Daoy (cell line): ENCODE measurements around the gene CARD11. TPM values are rescaled to one million over a fixed set of nuclear protein-coding genes. Genes with fewer than 3 reads are reported as not detected.

Source experiments
- DNase-seq: peaks from one replicate; pipeline ENCODE4 v3.0.0-alpha.2; 2015; ENCODE audit warnings: low read depth
- total RNA-seq: library from RNA; depleted of rRNA; stranded (reverse); fragments of >200 nt; shearing (Covaris generic); gene quantifications from 2 replicates; pipeline ENCODE4 v1.2.3, GENCODE V29; 2014; rRNA removed

The CARD11 gene
- 4.5 and 4.7 TPM in 2 replicates for total RNA-seq

- peak; percentile 63 for DNase-seq
Observed at GRCh38 chr7:3043544-3044371, at the start of gene CARD11. CARD11 (minus strand) TSS chr7:3043867; CDS start chr7:2958506, 85,361 bp downstream.

DNA sequence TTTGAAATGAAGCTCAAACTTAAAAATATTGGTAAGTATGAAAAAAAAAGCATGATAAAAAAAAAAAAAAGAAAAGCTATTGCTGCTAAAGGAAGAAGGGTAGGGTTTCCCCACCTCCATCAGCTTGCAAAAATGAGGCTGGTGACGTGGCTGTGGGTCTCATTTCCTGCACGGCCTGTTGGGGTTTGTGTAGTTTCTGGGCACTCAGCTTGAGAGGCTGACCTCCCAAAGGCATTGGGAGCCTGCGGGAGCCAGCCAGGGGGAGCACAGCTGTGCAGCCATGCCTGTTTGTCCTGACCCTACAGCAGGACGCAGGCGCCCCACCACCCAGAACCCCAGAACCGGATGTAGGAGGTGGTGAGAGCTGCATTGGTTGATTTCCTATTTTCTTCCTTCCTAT is 48.8 kb upstream of the CARD11 start:
- peak; percentile 66 for DNase-seq

GRCh38 chr7:3091631-3092030 is 48.0 kb upstream of the CARD11 start:
- DNase-seq, result no peak

- no peak for DNase-seq
Observed at GRCh38 chr7:3089493-3089892, 45.8 kb upstream of the CARD11 start.

DNA sequence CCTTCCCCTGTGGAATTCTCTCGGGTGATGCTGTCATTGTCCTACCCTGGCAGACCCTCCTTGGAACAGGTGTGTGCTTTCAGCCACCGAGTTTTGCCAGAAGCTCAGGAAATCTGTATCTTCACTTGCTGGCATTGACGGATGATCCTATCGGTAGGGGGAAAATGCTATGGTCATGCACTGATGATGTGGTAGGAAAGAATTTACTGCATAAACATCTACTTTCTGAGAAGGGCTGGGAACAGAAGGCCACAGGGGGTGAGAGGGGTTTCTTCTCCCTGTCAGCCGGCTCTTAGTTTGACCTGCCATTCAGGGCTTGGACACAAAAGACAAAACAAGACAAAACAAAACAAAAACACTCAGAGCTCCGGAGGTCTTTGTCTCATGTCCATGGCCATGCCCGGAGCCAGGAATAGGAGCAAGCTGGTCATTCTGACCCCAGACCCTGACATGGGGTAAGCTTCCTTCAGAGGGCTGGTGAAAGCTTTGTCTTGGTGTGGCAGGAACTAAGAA is 43.6 kb upstream of the CARD11 start:
- DNase-seq, result peak; percentile 72

DNA sequence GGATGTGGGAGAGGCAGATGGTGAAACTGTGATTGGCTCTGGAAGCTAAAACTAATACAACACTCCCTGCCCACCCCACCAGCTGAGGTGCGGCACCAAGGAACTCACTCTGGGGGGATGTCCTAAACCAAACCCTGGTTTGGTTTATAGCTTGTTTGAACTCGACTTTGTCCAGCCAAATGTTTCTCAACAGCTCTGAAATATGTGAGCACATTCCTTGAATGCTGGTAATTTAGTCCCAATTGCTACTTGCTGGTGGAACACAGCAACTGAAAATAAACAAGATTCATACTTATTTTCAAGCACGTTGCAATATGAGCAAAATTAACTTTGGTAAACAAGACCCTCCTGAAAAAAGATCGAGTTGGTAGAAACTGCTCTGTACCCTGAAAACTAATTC is 39.7 kb upstream of the CARD11 start:
- no peak for DNase-seq

DNA sequence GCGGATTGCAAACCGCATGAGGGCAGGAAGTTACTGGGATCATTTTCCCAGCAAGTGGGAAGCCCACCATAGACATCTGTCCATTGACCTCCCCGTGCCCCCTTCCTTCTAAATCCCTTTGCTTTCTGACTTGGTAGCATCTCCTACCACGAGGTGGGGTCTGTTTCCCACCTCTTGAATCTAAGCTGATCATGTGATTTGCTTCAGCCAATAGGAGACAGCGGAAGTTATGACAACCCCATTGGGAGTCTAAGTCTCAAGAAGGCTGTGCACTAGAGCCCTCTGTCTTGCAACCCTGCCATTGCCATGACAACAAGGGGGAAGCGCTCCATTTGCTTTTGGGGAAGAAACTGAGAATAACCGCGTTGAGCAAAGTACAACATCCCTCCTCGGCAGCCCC is 39.2 kb upstream of the CARD11 start:
- DNase-seq, result no peak

- no peak for DNase-seq
Observed at GRCh38 chr7:3082386-3082785, 38.7 kb upstream of the CARD11 start.

- no peak for DNase-seq
Observed at GRCh38 chr7:3080106-3080505, 36.4 kb upstream of the CARD11 start.

DNA sequence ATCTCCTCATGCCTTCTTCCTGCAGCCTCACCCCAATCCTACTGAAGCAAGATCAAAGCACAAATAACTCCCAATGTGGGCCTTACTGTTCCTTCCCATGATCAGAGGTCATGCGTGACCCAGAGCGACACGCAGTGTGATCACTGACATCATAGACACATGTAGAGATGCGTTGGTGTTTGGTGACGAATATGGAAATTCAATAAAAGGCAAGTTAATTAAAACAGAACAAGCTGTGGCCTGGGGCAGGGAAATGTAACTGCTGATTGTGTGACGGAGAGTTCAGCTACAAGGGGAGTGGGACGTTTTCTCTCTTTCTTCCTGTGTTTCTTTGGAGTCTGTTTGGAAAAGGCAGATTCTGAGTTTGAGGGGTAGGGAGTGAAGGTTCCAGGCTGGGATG is 34.8 kb upstream of the CARD11 start:
- DNase-seq, result no peak

GRCh38 chr7:3076700-3077099 is 33.0 kb upstream of the CARD11 start:
- DNase-seq, result no peak

DNA sequence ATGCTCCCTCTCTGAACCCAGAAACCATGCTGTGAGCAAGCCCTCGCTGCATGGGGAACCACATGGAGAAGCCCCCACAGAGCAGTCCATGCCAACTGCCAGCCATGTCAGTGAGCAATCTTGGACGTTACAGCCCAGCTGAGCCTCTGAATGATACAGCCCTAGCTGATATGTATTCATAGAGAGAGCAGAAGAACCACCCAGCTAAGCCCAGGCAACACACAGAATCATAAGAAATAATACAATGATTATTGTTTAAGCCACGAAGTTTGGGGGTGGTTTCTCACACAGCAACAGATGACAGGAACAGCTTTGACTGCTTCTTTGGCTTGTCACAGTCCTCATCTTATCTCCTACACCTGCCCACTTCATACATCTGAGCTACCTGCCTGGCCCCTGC is 32.5 kb upstream of the CARD11 start:
- DNase-seq, result no peak

DNA sequence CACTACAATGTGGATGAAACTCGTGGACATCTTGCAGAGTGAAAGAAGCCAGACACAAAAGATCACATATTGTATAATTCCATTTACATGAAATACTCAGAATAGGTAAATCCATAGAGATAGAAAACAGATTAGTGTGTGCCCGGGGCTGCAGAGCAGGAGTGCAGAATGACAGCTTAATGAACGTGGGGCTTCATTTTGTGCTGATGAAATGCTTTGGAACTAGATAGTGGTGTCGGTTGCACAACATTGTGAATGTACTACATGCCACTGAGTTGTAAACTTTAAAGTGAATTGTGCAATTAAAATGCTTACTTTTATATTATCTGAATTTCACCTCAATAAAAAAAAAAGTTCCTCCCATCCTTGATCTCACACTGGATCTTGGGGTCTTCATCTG is 31.8 kb upstream of the CARD11 start:
- DNase-seq, result no peak

DNA sequence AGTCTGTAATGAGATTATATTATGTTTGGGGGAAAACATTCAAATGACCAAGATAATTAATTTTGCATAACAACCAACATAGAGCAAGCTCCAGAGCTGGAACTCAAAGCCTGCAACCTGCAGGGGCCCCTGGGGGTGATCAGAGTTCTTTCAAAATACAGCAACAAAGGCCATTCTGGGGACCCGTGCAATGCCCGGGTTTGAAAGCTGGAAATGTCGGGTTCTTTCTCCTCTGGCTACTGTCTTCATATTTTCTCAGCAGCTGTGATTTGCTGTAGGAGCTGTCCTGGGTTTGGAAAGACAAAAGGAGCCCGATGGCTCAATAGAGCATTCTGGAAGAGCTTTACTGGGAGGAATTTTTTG is 30.8 kb upstream of the CARD11 start:
- DNase-seq, result no peak

- DNase-seq, result no peak
Observed at GRCh38 chr7:3073763-3074458, 30.2 kb upstream of the CARD11 start.

- no peak for DNase-seq
Observed at GRCh38 chr7:3070908-3071307, 27.2 kb upstream of the CARD11 start.

DNA sequence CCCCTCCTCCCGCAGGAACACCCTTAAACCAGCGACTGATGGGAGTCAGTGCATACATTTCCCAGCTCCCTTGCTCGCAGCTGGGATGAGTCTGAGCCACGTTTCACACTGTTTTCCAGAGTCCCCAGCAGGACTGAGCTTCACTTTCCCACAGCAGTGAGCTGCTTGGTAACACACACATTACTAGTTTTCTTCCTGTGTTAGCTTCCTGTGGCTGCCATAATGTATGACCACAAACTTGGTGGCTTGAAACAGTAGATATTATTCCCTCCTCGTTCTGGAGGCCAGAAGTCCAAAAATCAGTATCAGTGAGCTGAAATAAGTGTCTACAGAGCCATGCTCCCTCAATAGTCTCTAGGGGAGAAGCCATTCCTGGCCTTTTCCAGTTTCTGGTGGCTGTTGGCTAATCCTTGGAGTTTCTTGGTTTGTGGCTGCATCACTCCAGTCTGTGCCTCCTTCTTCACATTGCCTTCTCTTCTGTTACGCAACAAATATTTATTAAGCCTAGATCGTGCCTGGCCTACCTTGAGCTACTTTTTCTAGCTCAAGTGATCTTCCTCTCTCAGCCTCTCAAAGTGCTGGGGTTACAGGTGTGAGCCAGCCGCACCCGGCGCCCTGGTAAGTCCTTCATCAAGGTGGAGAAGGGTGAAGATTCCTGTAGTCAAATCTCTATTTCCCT is 26.2 kb upstream of the CARD11 start:
- no peak for DNase-seq

DNA sequence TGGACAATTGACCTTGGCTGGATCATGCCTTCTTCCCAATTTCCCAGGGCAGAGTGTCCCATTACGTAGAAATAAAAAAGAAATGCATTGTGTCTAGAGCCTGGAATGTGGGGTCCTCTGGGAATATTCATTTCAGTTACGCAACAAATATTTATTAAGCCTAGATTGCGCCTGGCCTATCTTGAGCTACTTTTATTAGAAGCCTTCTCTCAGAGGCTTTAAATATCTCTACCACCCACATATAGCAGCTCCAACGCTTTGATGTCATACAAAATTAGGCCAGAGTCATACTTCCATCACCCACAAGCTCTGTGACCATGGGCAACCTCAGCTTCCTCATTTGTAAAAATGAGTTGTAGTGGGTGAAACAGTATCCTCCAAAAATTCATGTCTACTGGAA is 24.9 kb upstream of the CARD11 start:
- no peak for DNase-seq

DNA sequence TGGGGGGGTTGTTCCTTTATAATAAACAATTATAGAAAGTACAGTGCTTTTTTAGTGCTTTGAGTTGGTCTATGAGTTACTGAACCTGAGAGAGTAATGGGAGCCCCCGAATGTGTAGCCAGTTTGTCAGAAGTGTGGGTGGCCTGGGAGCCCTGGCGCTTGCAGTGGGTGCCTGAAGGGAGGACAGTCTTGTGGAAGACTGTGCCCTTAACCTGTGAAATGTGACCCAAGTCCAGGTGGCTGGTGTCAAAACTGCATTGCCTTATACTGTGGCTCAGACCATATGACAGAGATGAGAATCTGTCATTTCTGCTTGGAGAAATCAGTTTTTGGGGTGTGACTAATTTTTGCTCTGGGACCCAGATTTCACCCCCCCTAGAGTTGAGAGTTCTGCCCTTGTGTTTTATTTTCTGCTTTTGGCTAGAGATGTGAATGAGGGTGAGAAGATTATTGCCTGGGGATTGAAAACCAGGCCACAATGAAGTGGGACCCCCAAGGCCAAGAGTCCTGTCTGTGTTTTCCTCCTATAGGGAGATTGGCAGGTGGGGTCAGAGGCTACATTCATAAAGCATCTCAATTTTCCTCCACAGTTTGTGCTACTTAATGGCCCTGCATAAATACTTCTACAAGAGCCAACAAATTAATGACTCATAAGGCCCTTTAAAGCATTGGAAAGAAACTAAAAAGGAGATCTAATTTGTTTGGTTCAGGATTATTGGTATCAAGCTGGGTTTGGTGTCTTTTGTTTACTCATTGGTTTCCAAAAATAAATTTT is 24.1 kb upstream of the CARD11 start:
- DNase-seq, result no peak

DNA sequence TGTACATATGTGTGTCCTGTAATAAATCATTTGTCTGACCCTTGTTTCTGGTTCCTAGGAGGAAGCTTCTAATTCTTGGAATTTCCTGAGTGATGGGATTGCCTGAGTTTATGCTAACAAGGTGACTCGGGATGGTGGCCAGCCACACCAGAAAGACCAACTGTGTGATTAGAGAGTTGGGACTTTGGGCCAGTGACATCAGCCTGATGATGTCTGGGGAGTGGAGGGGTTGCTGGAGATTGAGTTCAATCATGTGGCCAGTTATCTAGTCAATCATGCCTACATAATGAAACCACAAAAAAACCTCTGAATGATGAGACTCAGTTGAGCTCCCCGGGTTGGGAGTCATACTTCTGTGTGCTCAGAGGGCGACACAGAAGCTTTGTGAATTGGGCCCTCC is 23.5 kb upstream of the CARD11 start:
- peak; percentile 26 for DNase-seq

DNA sequence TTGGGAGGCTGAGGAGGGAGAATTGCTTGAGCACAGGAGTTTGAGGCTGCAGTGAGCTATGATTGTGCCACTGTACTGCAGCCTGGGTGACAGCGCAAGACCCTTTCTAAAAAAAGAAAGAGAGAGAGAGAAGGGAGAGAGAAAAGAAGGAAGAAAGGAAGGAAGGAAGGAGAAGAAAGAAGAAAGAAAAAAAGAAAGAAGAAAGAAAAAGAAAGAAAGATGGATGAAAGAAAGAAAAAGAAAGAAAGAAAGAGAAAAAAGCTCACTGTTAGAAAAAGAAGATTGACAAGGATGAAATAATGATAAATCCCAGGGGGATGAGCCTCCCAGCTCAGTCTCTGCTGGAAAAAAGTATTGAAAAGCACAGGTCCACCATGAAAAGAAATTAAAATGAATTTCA is 22.8 kb upstream of the CARD11 start:
- no peak for DNase-seq

DNA sequence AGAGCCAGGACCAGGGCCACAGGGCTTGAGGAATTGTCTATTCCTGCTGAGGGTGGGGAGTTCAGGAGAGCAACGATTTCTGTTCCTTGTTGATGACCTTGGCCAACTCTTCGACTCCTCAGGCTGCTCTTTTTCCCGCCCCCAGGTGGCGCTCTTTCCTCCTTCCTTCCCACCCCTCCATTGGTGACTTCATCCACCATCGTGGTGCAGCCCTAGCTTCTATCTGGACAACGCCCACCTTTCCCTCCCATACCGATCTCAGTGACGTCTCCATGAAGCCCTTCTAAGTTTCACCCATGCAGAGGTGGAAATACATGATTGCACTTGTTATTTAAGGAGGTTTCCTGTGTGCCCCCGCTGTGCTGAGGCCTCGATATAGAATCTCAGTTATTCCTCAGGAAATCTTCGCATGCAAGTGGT is 22.1 kb upstream of the CARD11 start:
- DNase-seq, result peak; percentile 76
